Thoracic aorta (tissue), 2 donors: ENCODE data around the gene C3orf33. TPM values are rescaled to one million over a fixed set of nuclear protein-coding genes. Genes with fewer than 3 reads are reported as not detected.
A peak's percentile ranks its signal among the peaks of the same experiment; 100 is the strongest.
"Not testable (repeated sequence)": the region's sequence is repeated elsewhere in the genome, so short reads cannot be mapped to it uniquely, and the experiment has no call there.

Experiments used
- ATAC-seq: fragments of 150-250 bp; one replicate; pipeline ENCODE4 v1.8.0; 2017; ENCODE audit warnings: low read depth; ENCODE audit not compliant: insufficient number of reproducible peaks, low FRiP score
- DNase-seq: peaks from one replicate; pipeline ENCODE4 v3.0.0-alpha.2; 2020; ENCODE audit warnings: low spot score
- H3K27ac ChIP-seq, 2 donors: fragments of 200-600 bp; sonication (generic); 1 replicate in 1 of 2; 2 replicates in 1 of 2; pipeline ENCODE4 v1.5.1; 2016; ENCODE audit warnings: mild to moderate bottlenecking in 2 of 2, moderate library complexity in 2 of 2
- H3K27me3 ChIP-seq: fragments of 200-600 bp; sonication (generic); replicated peaks from 2 replicates; pipeline ENCODE4 v1.6.0; 2016; ENCODE audit warnings: mild to moderate bottlenecking; ENCODE audit not compliant: insufficient read depth
- H3K36me3 ChIP-seq: fragments of 200-600 bp; sonication (generic); one replicate; pipeline ENCODE4 v1.5.1; 2016
- H3K4me1 ChIP-seq, 2 donors: fragments of 200-600 bp; sonication (generic); 1 replicate in 1 of 2; 2 replicates in 1 of 2; pipeline versions ENCODE4 v1.5.1 to v1.6.0; 2016; ENCODE audit warnings: low read depth in 2 of 2, mild to moderate bottlenecking in 1 of 2; ENCODE audit not compliant: control insufficient read depth in 1 of 2
- H3K4me3 ChIP-seq: fragments of 200-600 bp; sonication (generic); 2 replicates; pipeline ENCODE4 v1.5.1; 2016; ENCODE audit warnings: mild to moderate bottlenecking
- H3K9me3 ChIP-seq: fragments of 200-600 bp; sonication (generic); 2 replicates; pipeline ENCODE4 v1.5.1; 2016
- CTCF ChIP-seq: fragments of 200-600 bp; sonication (generic); IDR thresholded peaks from one replicate; pipeline ENCODE4 v1.5.1; 2019; ENCODE audit warnings: antibody characterized with exemption
- total RNA-seq, 2 donors: library from RNA; depleted of rRNA; stranded (reverse); fragments of >200 nt; gene quantifications; one replicate each; pipeline versions ENCODE4 v1.1.0 to v1.2.3, GENCODE V29; 2016

Gene C3orf33
- total RNA-seq, 2 donors from 2014 or later: 0.92 to 1.5 TPM

- no peak for ATAC-seq
- Histone ChIP-seq H3K9me3 (no peaks in the 10 kb centered on the region), H3K4me3 (no peak overlapping the region), H3K4me1 (no peaks in the 10 kb centered on the region), H3K36me3 (no peaks in the 10 kb centered on the region), H3K27ac (no peak overlapping the region), H3K27me3 (no peaks in the 10 kb centered on the region)
- TF ChIP-seq CTCF: no peak
- no peak for DNase-seq
Measured at GRCh38 chr3:155815030-155815545, 9.0 kb upstream of the C3orf33 start.

GRCh38 chr3:155813224-155813623 is 7.1 kb upstream of the C3orf33 start:
- not testable (repeated sequence) for ATAC-seq, H3K9me3 ChIP-seq

GRCh38 chr3:155809181-155809580 is 3.1 kb upstream of the C3orf33 start:
- no peak overlapping the region for H3K27ac ChIP-seq
- DNase-seq: no peak
- no peak overlapping the region for H3K4me3 ChIP-seq
- no peaks in the 10 kb centered on the region for H3K9me3 ChIP-seq
- TF ChIP-seq CTCF: no peak
- H3K36me3 ChIP-seq: no peaks in the 10 kb centered on the region
- peaks cover 0 to 10% of the 10 kb centered on the region in 2 donors for H3K4me1 ChIP-seq
- no peaks in the 10 kb centered on the region for H3K27me3 ChIP-seq
- ATAC-seq: no peak

More at GRCh38 chr3:155813224-155813623, 7.1 kb upstream of the C3orf33 start:
- not testable (repeated sequence) for H3K4me1 ChIP-seq, H3K27me3 ChIP-seq, H3K36me3 ChIP-seq, H3K4me3 ChIP-seq, DNase-seq, H3K27ac ChIP-seq

GRCh38 chr3:155807823-155808222 is 1.7 kb upstream of the C3orf33 start:
- DNase-seq (no peak), ATAC-seq (no peak)
- no peak for TF ChIP-seq CTCF
- H3K4me1 ChIP-seq: peaks cover 0 to 10% of the 10 kb centered on the region in 2 donors
- no peaks in the 10 kb centered on the region for H3K27me3 ChIP-seq
- no peaks in the 10 kb centered on the region for H3K9me3 ChIP-seq
- H3K36me3 ChIP-seq: no peaks in the 10 kb centered on the region
- no peak overlapping the region for H3K4me3 ChIP-seq
- no peak overlapping the region for H3K27ac ChIP-seq

- DNase-seq (no peak), ATAC-seq (peak; percentile 79)
- peak overlapping the region; percentile 96 for H3K4me3 ChIP-seq
- H3K4me1 ChIP-seq: peaks cover 0 to 10% of the 10 kb centered on the region in 2 donors
- H3K27ac ChIP-seq: peak overlapping the region; percentile 72 to 79
- TF ChIP-seq CTCF: no peak
- H3K27me3 ChIP-seq: no peaks in the 10 kb centered on the region
- H3K36me3 ChIP-seq: no peaks in the 10 kb centered on the region
- no peaks in the 10 kb centered on the region for H3K9me3 ChIP-seq
Measured at GRCh38 chr3:155805204-155805801, 775 bp downstream of the C3orf33 start.

GRCh38 chr3:155804323-155804722 is 1.8 kb downstream of the C3orf33 start:
- Histone ChIP-seq H3K4me1 (peaks cover 0 to 10% of the 10 kb centered on the region in 2 donors), H3K27ac (no peak overlapping the region), H3K9me3 (no peaks in the 10 kb centered on the region), H3K27me3 (no peaks in the 10 kb centered on the region), H3K4me3 (no peak overlapping the region), H3K36me3 (no peaks in the 10 kb centered on the region)
- no peak for DNase-seq
- no peak for TF ChIP-seq CTCF
- no peak for ATAC-seq
